Mesendoderm (in vitro differentiated cells): ENCODE results near the gene TMUB2.

Experiments used
- DNase-seq: peaks from one replicate; pipeline ENCODE4 v3.0.0; 2013
- H2AK5ac ChIP-seq: 2 replicates; pipeline ENCODE4 v1.6.1; 2013; ENCODE audit warnings: low read length, inconsistent platforms
- H2BK120ac ChIP-seq: 2 replicates; pipeline ENCODE4 v1.6.1; 2013; ENCODE audit warnings: low read depth, mild to moderate bottlenecking, low read length, moderate library complexity, mixed read lengths
- H2BK15ac ChIP-seq: replicated peaks from 2 replicates; pipeline ENCODE4 v1.6.1; 2013; ENCODE audit warnings: low read depth, mild to moderate bottlenecking, moderate library complexity
- H2BK5ac ChIP-seq: 2 replicates; pipeline ENCODE4 v1.6.1; 2013; ENCODE audit warnings: low read length, inconsistent platforms
- H3K18ac ChIP-seq: 2 replicates; pipeline ENCODE4 v1.6.1; 2013; ENCODE audit warnings: mild to moderate bottlenecking, low read length, mixed read lengths
- H3K23ac ChIP-seq: one replicate; pipeline ENCODE4 v1.6.1; 2013; ENCODE audit warnings: low read length
- H3K27ac ChIP-seq: 2 replicates; pipeline ENCODE4 v1.5.1; 2013; ENCODE audit warnings: low read depth, mild to moderate bottlenecking, inconsistent platforms, low read length, moderate library complexity
- H3K27me3 ChIP-seq: 2 replicates; pipeline ENCODE4 v1.6.1; 2013; ENCODE audit warnings: low read length, control low read depth, mild to moderate bottlenecking, inconsistent platforms; ENCODE audit not compliant: insufficient read depth, poor library complexity
- H3K36me3 ChIP-seq: 2 replicates; pipeline ENCODE4 v1.6.1; 2013; ENCODE audit warnings: low read length, inconsistent platforms; ENCODE audit not compliant: control insufficient read depth, insufficient read depth
- H3K4ac ChIP-seq: one replicate; pipeline ENCODE4 v1.6.1; 2013; ENCODE audit warnings: low read depth, mild to moderate bottlenecking, low read length, moderate library complexity
- H3K4me1 ChIP-seq: 2 replicates; pipeline ENCODE4 v1.6.1; 2013; ENCODE audit warnings: low read depth, low read length, inconsistent platforms; ENCODE audit not compliant: control insufficient read depth
- H3K4me2 ChIP-seq: 2 replicates; pipeline ENCODE4 v1.6.1; 2013; ENCODE audit warnings: low read length
- H3K4me3 ChIP-seq: 2 replicates; pipeline ENCODE4 v1.5.1; 2013; ENCODE audit warnings: mild to moderate bottlenecking, low read length
- H3K56ac ChIP-seq: one replicate; pipeline ENCODE4 v1.6.1; 2013; ENCODE audit warnings: low read length
- H3K79me1 ChIP-seq: 2 replicates; pipeline ENCODE4 v1.6.1; 2013; ENCODE audit warnings: low read length, inconsistent platforms
- H3K79me2 ChIP-seq: 2 replicates; pipeline ENCODE4 v1.6.1; 2013; ENCODE audit warnings: mild to moderate bottlenecking, low read length; ENCODE audit not compliant: control insufficient read depth, insufficient read depth
- H3K9ac ChIP-seq: 2 replicates; pipeline ENCODE4 v1.6.1; 2013; ENCODE audit warnings: low read length, inconsistent platforms
- H4K5ac ChIP-seq: one replicate; pipeline ENCODE4 v1.6.1; 2013; ENCODE audit warnings: low read length
- H4K8ac ChIP-seq: one replicate; pipeline ENCODE4 v1.6.1; 2013; ENCODE audit warnings: low read depth, mild to moderate bottlenecking, control low read depth, low read length, moderate library complexity
- WGBS: extraction: QIAGEN DNeasy Blood & Tissue Kit; methylation state at CpG from one replicate; pipeline ENCODE4 v1.1.7; 2013; ENCODE audit warnings: low lambda C conversion rate, missing lambda C conversion rate; ENCODE audit not compliant: insufficient coverage; ENCODE audit errors: extremely low coverage; 5-methylcytosine and 5-hydroxymethylcytosine counted together

Gene TMUB2

GRCh38 chr17:44177640-44178039 lies 9.1 kb upstream of the TMUB2 start:
- H3K4ac ChIP-seq: no peak overlapping the region
- H3K79me1 ChIP-seq: peaks cover 2% of the 10 kb centered on the region
- no peak overlapping the region for H4K5ac ChIP-seq
- H2BK5ac ChIP-seq: no peak overlapping the region
- H3K4me2 ChIP-seq: no peak overlapping the region
- H3K36me3 ChIP-seq: no peaks in the 10 kb centered on the region
- no peak overlapping the region for H4K8ac ChIP-seq
- H3K9ac ChIP-seq: no peak overlapping the region
- H3K4me1 ChIP-seq: no peaks in the 10 kb centered on the region
- H3K27ac ChIP-seq: no peak overlapping the region
- no CpG with 5 or more reads among the region's 4 CpGs for WGBS
- H3K79me2 ChIP-seq: no peaks in the 10 kb centered on the region
- H3K56ac ChIP-seq: no peak overlapping the region
- H2BK15ac ChIP-seq: no peak overlapping the region
- H3K23ac ChIP-seq: no peak overlapping the region
- no peak overlapping the region for H3K4me3 ChIP-seq
- H2AK5ac ChIP-seq: no peak overlapping the region
- no peak overlapping the region for H2BK120ac ChIP-seq
- no peak overlapping the region for H3K18ac ChIP-seq
- DNase-seq: no peak
- H3K27me3 ChIP-seq: no peaks in the 10 kb centered on the region

- Histone ChIP-seq H3K79me2 (peaks cover 1% of the 10 kb centered on the region), H3K27me3 (no peaks in the 10 kb centered on the region), H2BK120ac (no peak overlapping the region), H3K79me1 (peaks cover 3% of the 10 kb centered on the region), H3K36me3 (no peaks in the 10 kb centered on the region), H3K4me3 (no peak overlapping the region), H4K5ac (no peak overlapping the region), H3K4me2 (no peak overlapping the region), H3K4me1 (no peaks in the 10 kb centered on the region), H3K18ac (no peak overlapping the region), H3K4ac (no peak overlapping the region), H2BK5ac (no peak overlapping the region), H2BK15ac (no peak overlapping the region), H2AK5ac (no peak overlapping the region), H3K56ac (no peak overlapping the region), H3K9ac (no peak overlapping the region), H4K8ac (no peak overlapping the region), H3K23ac (no peak overlapping the region), H3K27ac (no peak overlapping the region)
- no peak for DNase-seq
- WGBS: no CpG with 5 or more reads among the region's 14 CpGs
Observed at GRCh38 chr17:44178133-44178532, 8.6 kb upstream of the TMUB2 start.

- Histone ChIP-seq H4K8ac (no peak overlapping the region), H3K27ac (no peak overlapping the region), H3K4ac (no peak overlapping the region), H2BK15ac (no peak overlapping the region), H2BK5ac (no peak overlapping the region), H3K4me3 (no peak overlapping the region), H3K9ac (no peak overlapping the region), H3K27me3 (no peaks in the 10 kb centered on the region), H3K4me1 (peaks cover 1% of the 10 kb centered on the region), H3K79me1 (peaks cover 13% of the 10 kb centered on the region), H3K56ac (no peak overlapping the region), H3K23ac (no peak overlapping the region), H3K79me2 (peaks cover 25% of the 10 kb centered on the region), H2BK120ac (no peak overlapping the region), H3K4me2 (no peak overlapping the region), H4K5ac (no peak overlapping the region), H2AK5ac (no peak overlapping the region), H3K36me3 (no peaks in the 10 kb centered on the region), H3K18ac (no peak overlapping the region)
- no CpG with 5 or more reads among the region's 2 CpGs for WGBS
- no peak for DNase-seq
Observed at GRCh38 chr17:44183024-44183423, 3.7 kb upstream of the TMUB2 start.

- no peak for DNase-seq
- no peak overlapping the region for H3K9ac ChIP-seq
- H2BK5ac ChIP-seq: no peak overlapping the region
- no CpG with 5 or more reads among the region's 8 CpGs for WGBS
- H3K4me2 ChIP-seq: no peak overlapping the region
- H3K23ac ChIP-seq: no peak overlapping the region
- peaks cover 26% of the 10 kb centered on the region for H3K79me2 ChIP-seq
- H2BK120ac ChIP-seq: no peak overlapping the region
- no peak overlapping the region for H3K27ac ChIP-seq
- H3K79me1 ChIP-seq: peaks cover 14% of the 10 kb centered on the region
- H2BK15ac ChIP-seq: no peak overlapping the region
- H3K4me3 ChIP-seq: no peak overlapping the region
- H4K5ac ChIP-seq: no peak overlapping the region
- H3K4ac ChIP-seq: no peak overlapping the region
- H3K56ac ChIP-seq: peak overlapping the region; percentile 46
- H3K4me1 ChIP-seq: peaks cover 2% of the 10 kb centered on the region
- H2AK5ac ChIP-seq: no peak overlapping the region
- H3K18ac ChIP-seq: no peak overlapping the region
- H4K8ac ChIP-seq: no peak overlapping the region
- H3K27me3 ChIP-seq: no peaks in the 10 kb centered on the region
- peaks cover under 1% of the 10 kb centered on the region for H3K36me3 ChIP-seq
Observed at GRCh38 chr17:44184212-44184810, 2.5 kb upstream of the TMUB2 start.

- H2AK5ac ChIP-seq: no peak overlapping the region
- H3K79me1 ChIP-seq: peaks cover 12% of the 10 kb centered on the region
- H3K9ac ChIP-seq: peak overlapping the region; percentile 77
- no peak for DNase-seq
- H3K79me2 ChIP-seq: peaks cover 26% of the 10 kb centered on the region
- peak overlapping the region; percentile 99 for H3K56ac ChIP-seq
- peak overlapping the region; percentile 69 for H2BK120ac ChIP-seq
- H3K18ac ChIP-seq: peak overlapping the region; percentile 65
- H3K27me3 ChIP-seq: no peaks in the 10 kb centered on the region
- WGBS: no CpG with 5 or more reads among the region's 32 CpGs
- H3K36me3 ChIP-seq: peaks cover 4% of the 10 kb centered on the region
- H3K23ac ChIP-seq: peak overlapping the region; percentile 96
- H3K4me1 ChIP-seq: peaks cover 2% of the 10 kb centered on the region
- peak overlapping the region; percentile 91 for H3K27ac ChIP-seq
- peak overlapping the region; percentile 55 for H3K4me3 ChIP-seq
- no peak overlapping the region for H2BK15ac ChIP-seq
- H4K8ac ChIP-seq: no peak overlapping the region
- peak overlapping the region; percentile 41 for H3K4ac ChIP-seq
- H4K5ac ChIP-seq: peak overlapping the region; percentile 96
- peak overlapping the region; percentile 55 for H3K4me2 ChIP-seq
- H2BK5ac ChIP-seq: peak overlapping the region; percentile 93
Observed at GRCh38 chr17:44187131-44187899, 543 bp downstream of the TMUB2 start.
